MM.1S (cell line): ENCODE measurements around the gene ADD2.

Experiments used
- DNase-seq: peaks from one replicate; pipeline ENCODE4 v3.0.0-alpha.2; 2015
- H2AFZ ChIP-seq: fragments of 300-600 bp; sonication (generic); 2 replicates; pipeline ENCODE4 v1.6.0; 2016; ENCODE audit warnings: antibody characterized with exemption, low read length
- H3F3A ChIP-seq: fragments of 300-600 bp; sonication (generic); 2 replicates; pipeline ENCODE4 v1.6.1; 2016; ENCODE audit warnings: mild to moderate bottlenecking, antibody characterized with exemption, low read length, moderate library complexity, mixed read lengths; ENCODE audit not compliant: insufficient read depth
- H3K27ac ChIP-seq: fragments of 300-600 bp; sonication (generic); 2 replicates; pipeline ENCODE4 v1.5.1; 2016; ENCODE audit warnings: mild to moderate bottlenecking, low read length
- H3K27me3 ChIP-seq: fragments of 300-600 bp; sonication (generic); replicated peaks from 2 replicates; pipeline ENCODE4 v1.6.0; 2016; ENCODE audit warnings: low read length; ENCODE audit not compliant: insufficient read depth
- H3K36me3 ChIP-seq: fragments of 300-600 bp; sonication (generic); replicated peaks from 2 replicates; pipeline ENCODE4 v1.6.1; 2016; ENCODE audit warnings: mild to moderate bottlenecking, low read length, mixed read lengths; ENCODE audit not compliant: insufficient read depth
- H3K4me1 ChIP-seq: fragments of 300-600 bp; sonication (generic); 2 replicates; pipeline ENCODE4 v1.6.1; 2016; ENCODE audit warnings: low read length, mixed read lengths
- H3K4me2 ChIP-seq: fragments of 300-600 bp; sonication (generic); 2 replicates; pipeline ENCODE4 v1.6.0; 2016; ENCODE audit warnings: low read depth, low read length
- H3K4me3 ChIP-seq: fragments of 300-600 bp; sonication (generic); 2 replicates; pipeline ENCODE4 v1.5.1; 2016; ENCODE audit warnings: low read length, mixed read lengths
- H3K79me2 ChIP-seq: fragments of 300-600 bp; sonication (generic); 2 replicates; pipeline ENCODE4 v1.6.1; 2016; ENCODE audit warnings: mixed run types, low read length, mixed read lengths
- H3K9ac ChIP-seq: fragments of 300-600 bp; sonication (generic); 2 replicates; pipeline ENCODE4 v1.6.1; 2016; ENCODE audit warnings: low read length, mixed read lengths
- H3K9me2 ChIP-seq: fragments of 300-600 bp; sonication (generic); replicated peaks from 2 replicates; pipeline ENCODE4 v1.6.1; 2016; ENCODE audit warnings: mild to moderate bottlenecking, low read length, mixed read lengths; ENCODE audit not compliant: insufficient read depth
- H3K9me3 ChIP-seq: fragments of 300-600 bp; sonication (generic); replicated peaks from 2 replicates; pipeline ENCODE4 v1.6.1; 2016; ENCODE audit warnings: mild to moderate bottlenecking, low read length, mixed read lengths; ENCODE audit not compliant: insufficient read depth
- H4K20me1 ChIP-seq: fragments of 300-600 bp; sonication (generic); 2 replicates; pipeline ENCODE4 v1.6.1; 2016; ENCODE audit warnings: mild to moderate bottlenecking, low read length, moderate library complexity, mixed read lengths; ENCODE audit not compliant: insufficient read depth
- EZH2 ChIP-seq: fragments of 300-600 bp; sonication (generic); optimal IDR thresholded peaks from 2 replicates; pipeline ENCODE3; 2017; ENCODE audit warnings: low read depth, mild to moderate bottlenecking, antibody characterized with exemption, low read length, mixed read lengths
- EZH2phosphoT487 ChIP-seq: fragments of 300-600 bp; sonication (generic); IDR thresholded peaks from 2 replicates; pipeline ENCODE4 v1.6.1; 2018; ENCODE audit warnings: antibody characterized with exemption, low read length
- TF ChIP-seq, protein P1 (sequence below): fragments of 300-600 bp; sonication (generic); IDR thresholded peaks from 2 replicates; pipeline ENCODE4 v1.5.1; 2016; ENCODE audit warnings: antibody characterized with exemption, low read length, mixed read lengths

Gene ADD2

DNA sequence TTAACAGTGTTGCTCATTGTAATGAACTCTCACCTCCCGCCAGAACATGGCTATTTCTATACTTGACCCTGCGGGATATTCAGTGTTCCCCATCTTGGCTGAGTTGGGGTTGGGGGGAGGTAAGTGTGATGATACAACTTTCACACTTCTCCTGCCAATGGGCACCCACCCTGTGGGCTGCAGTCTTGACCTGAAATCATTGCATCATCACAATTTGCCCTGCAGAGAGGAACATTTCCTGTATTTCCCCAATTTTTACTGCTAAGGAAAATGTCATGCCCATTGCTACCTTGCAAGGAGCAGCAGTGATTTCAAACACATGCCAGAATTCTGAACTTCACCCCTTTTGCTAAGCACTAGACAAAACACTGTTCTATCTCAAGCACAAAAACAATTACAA is 92.1 kb downstream of the ADD2 start:
- H3K4me1 ChIP-seq, result no peaks in the 10 kb centered on the region
- no peaks in the 10 kb centered on the region for H4K20me1 ChIP-seq
- no peaks in the 10 kb centered on the region for H3K27me3 ChIP-seq
- H2AFZ ChIP-seq, result no peak overlapping the region
- no peaks in the 10 kb centered on the region for H3K36me3 ChIP-seq
- TF ChIP-seq EZH2phosphoT487 (no peak), EZH2 (no peak)
- TF ChIP-seq, protein P1, sequence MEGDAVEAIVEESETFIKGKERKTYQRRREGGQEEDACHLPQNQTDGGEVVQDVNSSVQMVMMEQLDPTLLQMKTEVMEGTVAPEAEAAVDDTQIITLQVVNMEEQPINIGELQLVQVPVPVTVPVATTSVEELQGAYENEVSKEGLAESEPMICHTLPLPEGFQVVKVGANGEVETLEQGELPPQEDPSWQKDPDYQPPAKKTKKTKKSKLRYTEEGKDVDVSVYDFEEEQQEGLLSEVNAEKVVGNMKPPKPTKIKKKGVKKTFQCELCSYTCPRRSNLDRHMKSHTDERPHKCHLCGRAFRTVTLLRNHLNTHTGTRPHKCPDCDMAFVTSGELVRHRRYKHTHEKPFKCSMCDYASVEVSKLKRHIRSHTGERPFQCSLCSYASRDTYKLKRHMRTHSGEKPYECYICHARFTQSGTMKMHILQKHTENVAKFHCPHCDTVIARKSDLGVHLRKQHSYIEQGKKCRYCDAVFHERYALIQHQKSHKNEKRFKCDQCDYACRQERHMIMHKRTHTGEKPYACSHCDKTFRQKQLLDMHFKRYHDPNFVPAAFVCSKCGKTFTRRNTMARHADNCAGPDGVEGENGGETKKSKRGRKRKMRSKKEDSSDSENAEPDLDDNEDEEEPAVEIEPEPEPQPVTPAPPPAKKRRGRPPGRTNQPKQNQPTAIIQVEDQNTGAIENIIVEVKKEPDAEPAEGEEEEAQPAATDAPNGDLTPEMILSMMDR, result no peak
- no peaks in the 10 kb centered on the region for H3K9me3 ChIP-seq
- no peak overlapping the region for H3K27ac ChIP-seq
- H3F3A ChIP-seq, result no peaks in the 10 kb centered on the region
- no peak overlapping the region for H3K4me2 ChIP-seq
- no peak overlapping the region for H3K9ac ChIP-seq
- no peaks in the 10 kb centered on the region for H3K9me2 ChIP-seq
- DNase-seq, result no peak
- no peak overlapping the region for H3K4me3 ChIP-seq
- no peaks in the 10 kb centered on the region for H3K79me2 ChIP-seq

DNA sequence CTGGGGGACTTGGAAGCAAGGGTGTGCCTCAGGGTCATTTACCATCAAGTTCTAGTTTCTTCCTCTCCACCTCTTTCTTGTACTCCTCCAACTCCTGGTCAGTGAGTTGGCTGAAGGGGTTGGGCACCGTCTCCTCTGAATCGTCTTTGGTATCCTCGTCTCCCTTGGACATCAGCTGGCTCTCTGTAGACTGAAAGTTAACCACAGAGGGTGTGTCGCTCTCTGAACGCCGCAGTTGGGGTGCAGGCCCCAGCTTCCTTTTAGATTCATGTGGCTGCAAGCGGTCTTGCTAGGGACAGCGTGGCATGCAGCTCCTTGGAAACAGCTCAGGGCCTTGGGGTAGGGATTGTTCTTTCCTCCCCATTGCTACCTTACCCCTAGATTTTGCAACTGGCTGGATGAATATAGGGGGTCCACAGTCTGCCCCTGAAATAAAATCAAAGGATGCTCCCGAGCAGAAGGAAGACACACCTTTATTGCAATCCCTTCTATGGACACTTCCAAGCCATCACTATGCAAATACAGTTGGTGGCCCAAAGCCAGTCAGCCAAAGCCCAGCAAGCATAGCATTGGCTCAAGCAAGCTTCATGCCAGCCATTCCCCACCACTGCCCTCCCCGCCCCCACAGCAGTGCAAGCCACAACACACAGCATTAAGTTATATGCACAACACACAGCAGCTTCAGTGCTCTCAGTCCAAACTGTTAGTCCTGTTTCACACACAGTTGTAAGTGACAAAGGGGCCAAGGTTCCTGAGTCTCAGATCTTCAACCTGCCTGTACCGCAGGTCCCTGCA is 93.2 kb downstream of the ADD2 start:
- Histone ChIP-seq H3K79me2 (no peaks in the 10 kb centered on the region), H4K20me1 (no peaks in the 10 kb centered on the region), H2AFZ (no peak overlapping the region), H3K27ac (no peak overlapping the region), H3K9me3 (no peaks in the 10 kb centered on the region), H3K27me3 (no peaks in the 10 kb centered on the region), H3K9me2 (no peaks in the 10 kb centered on the region), H3K4me2 (no peak overlapping the region), H3K9ac (no peak overlapping the region), H3K36me3 (no peaks in the 10 kb centered on the region), H3K4me3 (no peak overlapping the region), H3K4me1 (no peaks in the 10 kb centered on the region), H3F3A (no peaks in the 10 kb centered on the region)
- no peak for DNase-seq
- TF ChIP-seq, protein P1, result no peak
- TF ChIP-seq EZH2 (no peak), EZH2phosphoT487 (no peak)

- Histone ChIP-seq H3K36me3 (no peaks in the 10 kb centered on the region), H3F3A (no peaks in the 10 kb centered on the region)
- DNase-seq, result no peak
Measured at GRCh38 chr2:70673041-70673647, 94.9 kb downstream of the ADD2 start.

More at GRCh38 chr2:70673041-70673647, 94.9 kb downstream of the ADD2 start:
- no peak overlapping the region for H2AFZ ChIP-seq
- no peak overlapping the region for H3K4me2 ChIP-seq
- H3K79me2 ChIP-seq, result no peaks in the 10 kb centered on the region
- no peaks in the 10 kb centered on the region for H4K20me1 ChIP-seq
- no peaks in the 10 kb centered on the region for H3K9me3 ChIP-seq
- H3K9ac ChIP-seq, result no peak overlapping the region
- no peaks in the 10 kb centered on the region for H3K27me3 ChIP-seq
- no peaks in the 10 kb centered on the region for H3K9me2 ChIP-seq
- no peak overlapping the region for H3K27ac ChIP-seq
- H3K4me3 ChIP-seq, result no peak overlapping the region
- H3K4me1 ChIP-seq, result no peaks in the 10 kb centered on the region
- TF ChIP-seq, protein P1, result no peak
- no peak for TF ChIP-seq EZH2
- TF ChIP-seq EZH2phosphoT487, result no peak
